Loucy (cell line): ENCODE results near the gene CLDN8.

Source experiments
- CTCF ChIP-seq: fragments of 200-600 bp; sonication (generic); conservative IDR thresholded peaks from 2 replicates; pipeline ENCODE4 v1.5.1; 2014; ENCODE audit warnings: mild to moderate bottlenecking, antibody characterized with exemption, low read length
- EZH2phosphoT487 ChIP-seq: fragments of 200-600 bp; IDR thresholded peaks from 2 replicates; pipeline ENCODE4 v1.6.1; 2018; ENCODE audit warnings: antibody characterized with exemption, mild to moderate bottlenecking, moderate library complexity, borderline replicate concordance

- no peak for TF ChIP-seq CTCF
- TF ChIP-seq EZH2phosphoT487, result no peak
Measured at GRCh38 chr21:30166705-30167104, 49.2 kb downstream of the CLDN8 start, which contains the start of gene CLDN17.
